Caki2 (cell line): ENCODE measurements around the gene THAP4. TPM values are rescaled to one million over a fixed set of nuclear protein-coding genes. Genes with fewer than 3 reads are reported as not detected.
A peak's percentile ranks its signal among the peaks of the same experiment; 100 is the strongest.
"Not testable (repeated sequence)": the region's sequence is repeated elsewhere in the genome, so short reads cannot be mapped to it uniquely, and the experiment has no call there.

Source experiments
- DNase-seq: peaks from one replicate; pipeline ENCODE4 v3.0.0-alpha.2; 2015; ENCODE audit warnings: low read depth
- in situ Hi-C: cut with HindIII; loops from 2 replicates; pipeline ENCODE4 v1.10.0; 2016; ENCODE audit warnings: low sequenced_read_pairs, low pct_unique_long_range_greater_than_20kb, mixed read lengths
- total RNA-seq: library from RNA; depleted of rRNA; stranded (reverse); fragments of >200 nt; shearing (Covaris generic); gene quantifications from 2 replicates; pipeline ENCODE4 v1.2.3, GENCODE V29; 2014; ENCODE audit warnings: low replicate concordance

THAP4 gene
- total RNA-seq, 1 experiment from 2014 or later = 87.0 TPM

GRCh38 chr2:241573741-241574140 is 63.2 kb downstream of the THAP4 start:
- in situ Hi-C loops = no loop called here
- DNase-seq = no peak

GRCh38 chr2:241572915-241573651 is 63.9 kb downstream of the THAP4 start:
- in situ Hi-C loops, DNase-seq: not testable (repeated sequence)

DNA sequence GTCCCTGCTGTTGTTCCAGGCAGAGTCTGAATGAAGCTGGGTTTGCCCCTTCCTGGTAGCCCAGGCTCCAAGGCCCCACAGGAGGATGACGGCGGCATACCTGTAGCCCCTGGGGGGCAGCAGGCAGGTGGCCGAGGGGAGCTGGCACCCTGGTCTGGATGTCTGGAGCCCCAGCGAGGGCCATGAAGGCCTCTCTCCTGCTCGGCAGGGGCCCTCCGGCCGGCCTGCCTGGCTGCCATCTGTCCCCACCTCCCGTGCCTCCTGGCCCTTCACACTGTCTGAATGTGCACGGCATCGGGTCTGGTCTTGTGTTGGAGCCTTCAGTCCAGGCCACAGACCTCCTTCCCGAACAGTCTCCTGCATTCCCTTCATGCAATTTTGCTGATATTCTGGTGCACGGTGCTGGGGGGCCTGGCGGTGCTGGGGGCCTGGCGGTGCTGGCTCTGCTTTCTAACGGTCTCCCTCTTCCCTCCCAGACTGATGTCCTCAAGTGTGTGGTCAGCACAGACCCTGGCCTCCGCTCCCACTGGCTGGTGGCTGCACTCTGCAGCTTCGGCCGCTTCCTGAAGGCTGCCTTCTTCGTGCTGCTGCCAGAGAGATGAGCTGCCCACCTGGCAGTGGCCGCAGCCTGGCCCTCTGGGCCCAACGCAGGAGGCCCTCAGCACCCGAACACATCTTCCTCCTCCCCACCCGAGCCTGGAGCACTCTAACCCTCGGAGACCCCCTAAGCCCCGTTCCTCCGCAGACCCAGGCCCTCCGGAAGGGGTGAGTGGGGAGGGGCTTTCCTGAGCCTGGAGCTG is 64.9 kb downstream of the THAP4 start:
- in situ Hi-C loops = no loop called here
- DNase-seq = no peak

DNA sequence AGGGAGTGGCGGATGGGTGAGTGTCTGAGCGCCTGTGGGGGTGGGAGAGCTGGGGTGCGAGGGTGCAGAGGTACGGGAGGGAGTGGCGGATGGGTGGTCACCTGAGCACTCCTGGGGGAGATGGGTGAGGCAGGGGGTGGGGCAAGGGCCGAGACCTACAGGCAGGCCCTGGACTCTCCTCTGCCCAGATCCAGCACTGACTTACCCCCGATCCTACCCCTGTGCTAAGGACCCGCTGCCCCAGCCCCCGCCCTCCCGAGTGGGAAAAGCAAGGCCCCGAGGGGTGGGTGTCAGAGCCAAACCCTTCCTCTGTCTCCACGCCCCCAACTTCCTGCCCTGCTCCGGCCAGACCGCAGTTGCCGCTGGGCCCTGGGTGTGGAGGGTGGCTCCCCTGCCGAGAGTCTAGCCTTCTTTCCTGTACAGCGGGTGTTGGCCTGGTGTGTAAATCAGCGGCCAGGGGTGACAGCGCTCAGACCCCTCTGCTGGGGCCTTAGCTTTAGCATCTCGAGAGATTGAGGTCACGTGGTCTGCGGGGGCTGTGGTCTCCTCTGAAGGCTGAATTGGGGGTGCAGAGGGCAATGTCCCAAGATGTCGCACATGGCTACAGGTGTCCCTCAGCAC is 65.9 kb downstream of the THAP4 start:
- in situ Hi-C loops = no loop called here

GRCh38 chr2:241569831-241570281 is 67.1 kb downstream of the THAP4 start:
- in situ Hi-C loops = no loop called here
- no peak for DNase-seq

More for the DNA sequence above, 65.9 kb downstream of the THAP4 start:
- no peak for DNase-seq

DNA sequence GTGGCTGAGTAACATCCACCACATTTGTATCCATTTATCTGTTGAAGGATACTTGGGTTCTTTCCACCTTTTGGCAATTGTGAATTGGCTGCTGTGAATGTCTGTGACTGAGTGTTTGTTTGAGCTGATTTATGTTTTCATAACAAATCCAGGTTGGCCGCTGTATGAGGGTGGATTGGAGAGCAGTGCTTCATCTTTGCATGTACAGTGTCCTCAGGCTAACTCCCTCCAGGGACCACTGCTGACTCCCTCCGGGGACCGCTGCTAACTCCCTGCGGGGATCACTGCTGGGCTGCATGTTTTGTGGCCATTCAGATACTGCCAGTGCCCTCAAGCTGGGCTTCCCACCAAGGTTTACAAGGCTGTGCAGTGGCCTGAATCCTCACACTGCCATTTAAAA is 68.2 kb downstream of the THAP4 start:
- in situ Hi-C loops = no loop called here
- no peak for DNase-seq

DNA sequence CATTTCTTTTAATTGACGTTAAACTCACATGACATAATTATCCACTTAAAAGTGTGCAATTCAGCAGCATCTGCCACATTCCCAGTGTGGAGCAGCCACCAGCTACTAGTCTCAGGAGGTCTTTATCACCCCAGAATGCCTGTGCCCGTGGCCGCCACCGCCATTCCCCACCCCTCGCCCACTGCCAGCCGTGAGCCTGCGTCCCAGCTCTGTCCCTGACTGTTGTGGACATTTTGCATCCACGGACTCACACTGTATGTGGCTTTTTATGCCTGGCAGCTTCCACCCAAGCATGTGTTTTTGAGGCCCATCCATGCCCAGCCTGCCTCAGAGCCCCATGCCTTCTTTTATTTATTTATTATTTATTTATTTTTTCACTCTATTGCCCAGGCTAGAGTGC is 69.2 kb downstream of the THAP4 start:
- in situ Hi-C loops = no loop called here

DNA sequence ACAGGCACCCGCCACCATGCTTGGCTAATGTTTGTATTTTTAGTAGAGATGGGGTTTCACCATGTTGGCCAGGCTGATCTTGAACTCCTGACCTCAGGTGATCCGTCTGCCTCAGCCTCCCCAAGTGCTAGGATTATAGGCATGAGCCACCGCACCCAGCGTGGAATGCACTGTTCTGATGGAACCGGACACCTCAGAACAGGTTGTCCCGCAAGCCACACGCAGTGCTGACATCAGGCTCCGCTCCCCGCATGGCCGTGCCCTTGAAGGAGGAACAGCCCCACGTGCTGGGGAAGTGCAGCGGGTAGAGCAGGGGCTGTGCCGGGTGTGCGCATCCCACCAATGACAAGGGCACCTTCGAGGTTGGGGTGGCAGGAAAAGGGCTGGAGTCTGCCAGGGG is 69.7 kb downstream of the THAP4 start:
- in situ Hi-C loops, DNase-seq: not testable (repeated sequence)

More for the DNA sequence above, 69.2 kb downstream of the THAP4 start:
- DNase-seq = no peak

DNA sequence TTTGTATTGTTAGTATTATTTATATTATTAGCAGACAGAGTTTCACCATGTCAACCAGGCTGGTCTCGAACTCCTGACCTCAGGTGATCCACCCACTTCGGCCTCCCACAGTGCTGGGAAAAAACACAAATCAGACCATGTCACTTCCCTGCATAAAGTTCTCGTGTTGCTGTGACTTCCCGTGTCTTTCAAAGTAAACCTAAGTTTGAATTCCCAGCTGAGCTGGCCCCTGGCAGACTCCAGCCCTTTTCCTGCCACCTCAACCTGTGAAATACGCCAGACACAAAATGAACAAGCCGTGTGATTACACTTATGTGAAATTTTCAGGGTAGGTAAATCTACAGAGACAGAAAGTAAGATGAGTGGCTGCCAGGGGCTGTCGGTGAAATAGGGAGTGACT is 70.5 kb downstream of the THAP4 start:
- DNase-seq = no peak
- in situ Hi-C loops = no loop called here

GRCh38 chr2:241566021-241566420 is 70.9 kb downstream of the THAP4 start:
- DNase-seq, in situ Hi-C loops: not testable (repeated sequence)

GRCh38 chr2:241565411-241565810 is 71.5 kb downstream of the THAP4 start:
- in situ Hi-C loops = no loop called here
- DNase-seq = no peak

DNA sequence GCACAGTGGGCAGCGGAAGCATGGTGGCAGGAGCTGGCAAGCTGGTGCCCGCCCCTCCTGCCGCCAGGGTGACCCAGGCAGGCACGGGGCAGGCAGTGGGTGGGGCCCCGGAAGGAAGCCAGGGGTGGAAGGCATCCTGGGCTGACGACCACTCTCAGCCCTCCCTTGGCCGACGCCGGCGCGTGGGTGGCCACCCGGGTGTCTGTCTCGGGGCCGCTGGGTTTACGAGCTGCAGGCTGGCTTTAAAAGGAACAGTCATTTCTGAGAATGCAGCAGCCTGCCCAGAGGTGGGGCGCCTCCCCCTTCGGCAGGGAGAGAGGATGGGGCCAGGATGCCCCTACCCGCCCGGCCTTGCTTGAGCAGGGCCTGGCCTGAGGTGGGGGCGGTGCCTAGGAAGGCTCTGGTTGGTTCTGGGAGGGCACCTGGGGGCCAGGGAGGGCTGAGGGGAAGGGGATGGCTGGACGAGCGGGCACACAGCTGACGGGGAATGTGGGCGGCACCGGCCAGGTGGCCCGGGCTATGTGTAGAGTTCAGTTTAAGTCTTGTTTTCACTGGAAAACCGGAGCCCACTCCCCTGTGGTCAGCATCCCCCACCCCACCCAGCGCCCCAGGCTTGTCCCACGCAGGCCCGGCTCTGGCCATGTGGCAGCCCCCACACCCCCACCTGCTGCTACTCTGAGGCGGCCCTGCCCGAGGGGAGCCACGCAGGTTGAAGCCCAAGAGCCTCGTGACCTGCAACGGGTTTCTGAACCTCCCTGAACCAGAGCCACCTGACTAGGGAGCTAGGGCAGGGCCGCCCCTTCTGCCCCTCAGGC is 72.2 kb downstream of the THAP4 start:
- in situ Hi-C loops = no loop called here
- DNase-seq = no peak

DNA sequence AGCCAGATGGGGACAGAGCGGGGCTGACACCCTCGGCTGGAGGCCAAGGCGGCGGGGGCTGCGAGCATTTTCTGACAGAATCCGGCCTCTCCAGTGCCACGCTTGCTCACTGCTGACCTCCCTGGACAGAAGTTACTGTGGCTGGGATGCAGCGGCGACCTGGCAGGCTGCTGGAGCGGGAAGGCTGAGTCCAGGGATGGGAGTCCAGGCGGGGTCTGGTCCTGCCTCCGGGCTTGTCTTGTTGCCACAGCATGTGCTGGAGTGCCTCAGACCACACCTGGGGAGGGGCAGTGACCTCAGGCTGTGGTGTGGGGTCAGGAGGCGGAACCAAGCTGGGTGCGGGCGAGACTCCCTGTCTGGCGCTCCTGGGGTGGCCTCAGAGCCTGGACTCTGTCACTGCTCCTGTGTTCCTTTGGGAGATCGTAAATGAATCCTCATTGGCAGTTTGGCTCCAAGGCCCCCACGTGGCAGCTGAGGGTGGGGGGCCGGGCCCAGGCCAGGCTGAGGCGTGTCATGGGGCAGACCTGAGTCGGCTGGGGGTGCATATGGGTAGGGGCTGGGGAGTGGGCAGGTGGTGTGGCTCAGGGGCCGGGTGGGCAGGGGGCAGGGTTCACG is 72.9 kb downstream of the THAP4 start:
- DNase-seq = no peak
- in situ Hi-C loops = no loop called here

DNA sequence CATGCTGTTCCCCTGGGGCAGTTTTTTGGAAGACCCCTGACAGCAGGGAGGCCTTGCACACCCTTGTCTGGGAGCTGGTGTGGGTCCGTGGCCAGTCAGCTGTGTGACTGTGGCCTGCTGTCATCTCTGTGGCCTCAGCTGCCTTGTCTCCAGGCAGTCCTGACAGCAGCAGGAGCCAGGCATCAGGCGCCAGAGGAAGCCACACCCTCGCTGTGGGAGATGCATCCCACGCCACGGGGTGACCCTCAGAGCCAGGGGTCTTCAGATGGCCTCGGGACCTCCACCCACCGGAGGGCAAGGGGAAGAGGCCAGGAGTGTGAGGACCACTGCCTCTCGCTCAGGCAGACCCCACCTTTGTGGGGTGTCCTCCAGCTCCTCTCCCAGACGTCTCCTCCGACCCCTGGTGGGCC is 73.4 kb downstream of the THAP4 start:
- no peak for DNase-seq
- in situ Hi-C loops = no loop called here

DNA sequence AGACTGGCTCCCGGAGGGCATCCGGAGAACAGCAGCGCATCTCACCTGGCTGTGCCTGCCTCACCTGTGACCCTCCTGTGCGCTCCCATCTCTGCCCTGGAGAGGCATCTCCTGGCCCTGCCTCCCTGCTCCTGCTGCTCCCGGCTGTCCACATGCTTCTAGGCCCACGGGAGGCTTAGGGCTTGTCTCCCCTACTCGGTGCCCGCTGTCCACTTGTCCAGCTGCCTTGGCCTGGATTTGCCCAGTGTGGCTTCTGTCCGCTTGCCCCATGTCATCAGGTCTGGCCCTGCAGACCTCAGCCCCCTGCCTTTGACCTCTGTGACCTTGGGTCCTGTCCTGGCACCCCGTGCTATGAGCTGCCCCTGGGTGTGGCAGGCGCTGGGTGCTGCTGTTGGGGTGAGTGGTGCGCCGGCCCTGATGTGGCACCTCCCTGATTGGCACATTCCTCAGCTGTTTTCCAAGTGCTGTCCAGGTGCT is 73.9 kb downstream of the THAP4 start:
- in situ Hi-C loops = no loop called here
- DNase-seq = no peak

- no peak for DNase-seq
- in situ Hi-C loops = no loop called here
These were observed 74.6 kb downstream of the THAP4 start for GRCh38 chr2:241562269-241562891.

DNA sequence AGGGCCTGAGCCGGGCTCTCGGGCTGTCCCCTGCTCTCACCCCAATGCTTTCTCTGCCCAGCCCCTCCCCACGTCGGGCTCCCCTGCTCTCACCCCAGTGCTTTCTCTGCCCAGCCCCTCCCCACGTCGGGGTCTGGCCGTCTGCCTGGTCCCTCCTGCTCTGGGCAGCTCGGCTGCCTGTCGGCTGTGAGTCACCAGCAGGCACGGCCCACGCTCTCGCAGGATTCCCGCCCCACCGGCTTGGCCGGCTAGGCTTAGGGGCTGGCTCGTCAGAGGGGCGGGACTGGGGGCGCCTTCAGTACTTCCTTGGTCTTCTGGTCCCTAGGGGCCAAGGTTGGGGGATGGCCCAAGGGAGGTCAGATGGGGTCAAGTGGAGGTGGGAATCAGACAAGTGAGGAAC is 75.1 kb downstream of the THAP4 start:
- in situ Hi-C loops = no loop called here
- peak; percentile 35 for DNase-seq
